ENCODE results near the gene TFIP11.

TFIP11 gene

DNA sequence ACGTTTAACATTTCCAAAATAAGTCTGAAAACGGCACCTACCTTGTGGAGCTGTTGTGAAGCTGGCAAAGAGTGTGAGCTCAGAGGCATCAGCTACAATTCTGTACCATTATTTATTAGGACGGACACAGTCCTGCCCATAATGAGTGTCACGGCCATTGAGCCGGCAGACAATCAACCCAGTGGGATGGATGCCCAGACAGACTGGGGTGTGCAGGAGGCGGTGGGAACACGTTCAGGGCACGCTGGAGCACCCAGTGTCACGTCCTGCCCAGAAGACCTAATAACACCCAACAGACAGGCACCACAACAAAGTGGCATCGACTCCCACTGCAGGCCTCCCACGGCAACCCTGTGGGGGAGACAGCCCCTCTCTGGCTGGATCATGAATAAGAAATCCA, 43.2 kb upstream of the TFIP11 start:
- no peaks in the 10 kb centered on the region for H3K36me3 ChIP-seq

DNA sequence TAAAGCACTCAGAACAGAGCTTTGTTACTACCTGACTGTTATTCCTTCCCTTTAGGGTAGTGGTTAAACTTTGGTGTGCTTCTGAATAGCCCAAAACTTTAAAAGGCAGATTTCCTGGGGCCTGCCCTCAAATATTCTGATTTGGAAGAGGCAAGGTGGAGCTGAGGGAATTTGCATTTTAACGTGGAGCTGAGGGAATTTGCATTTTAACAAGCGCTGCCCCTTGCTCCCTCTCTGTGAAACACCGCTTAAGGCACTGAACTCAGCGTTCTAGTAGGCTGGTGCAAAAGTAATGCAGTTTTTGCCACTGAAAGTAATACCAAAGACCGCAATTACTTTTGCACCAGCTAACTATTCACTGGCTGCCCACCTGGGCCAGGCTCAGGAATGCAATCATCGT, 42.7 kb upstream of the TFIP11 start:
- Histone ChIP-seq H3K36me3 (no peaks in the 10 kb centered on the region), H3K27me3 (no peaks in the 10 kb centered on the region), H3K4me3 (ENCODE audit: low read depth, low read length) (no peak overlapping the region), H3K4me1 (no peaks in the 10 kb centered on the region), H3K9me3 (no peaks in the 10 kb centered on the region)
- DNase-seq = no peak
- TF ChIP-seq, protein P1, sequence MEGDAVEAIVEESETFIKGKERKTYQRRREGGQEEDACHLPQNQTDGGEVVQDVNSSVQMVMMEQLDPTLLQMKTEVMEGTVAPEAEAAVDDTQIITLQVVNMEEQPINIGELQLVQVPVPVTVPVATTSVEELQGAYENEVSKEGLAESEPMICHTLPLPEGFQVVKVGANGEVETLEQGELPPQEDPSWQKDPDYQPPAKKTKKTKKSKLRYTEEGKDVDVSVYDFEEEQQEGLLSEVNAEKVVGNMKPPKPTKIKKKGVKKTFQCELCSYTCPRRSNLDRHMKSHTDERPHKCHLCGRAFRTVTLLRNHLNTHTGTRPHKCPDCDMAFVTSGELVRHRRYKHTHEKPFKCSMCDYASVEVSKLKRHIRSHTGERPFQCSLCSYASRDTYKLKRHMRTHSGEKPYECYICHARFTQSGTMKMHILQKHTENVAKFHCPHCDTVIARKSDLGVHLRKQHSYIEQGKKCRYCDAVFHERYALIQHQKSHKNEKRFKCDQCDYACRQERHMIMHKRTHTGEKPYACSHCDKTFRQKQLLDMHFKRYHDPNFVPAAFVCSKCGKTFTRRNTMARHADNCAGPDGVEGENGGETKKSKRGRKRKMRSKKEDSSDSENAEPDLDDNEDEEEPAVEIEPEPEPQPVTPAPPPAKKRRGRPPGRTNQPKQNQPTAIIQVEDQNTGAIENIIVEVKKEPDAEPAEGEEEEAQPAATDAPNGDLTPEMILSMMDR (IDR thresholded peaks at IDR 0.05; ENCODE audit: low read depth, low read length) = no peak

More for the DNA sequence above, 43.2 kb upstream of the TFIP11 start:
- no peak overlapping the region for H3K4me3 ChIP-seq (ENCODE audit: low read depth, low read length)
- H3K4me1 ChIP-seq = no peaks in the 10 kb centered on the region
- no peak for DNase-seq
- H3K27me3 ChIP-seq = no peaks in the 10 kb centered on the region
- TF ChIP-seq, protein P1 (IDR thresholded peaks at IDR 0.05; ENCODE audit: low read depth, low read length) = no peak
- no peaks in the 10 kb centered on the region for H3K9me3 ChIP-seq

DNA sequence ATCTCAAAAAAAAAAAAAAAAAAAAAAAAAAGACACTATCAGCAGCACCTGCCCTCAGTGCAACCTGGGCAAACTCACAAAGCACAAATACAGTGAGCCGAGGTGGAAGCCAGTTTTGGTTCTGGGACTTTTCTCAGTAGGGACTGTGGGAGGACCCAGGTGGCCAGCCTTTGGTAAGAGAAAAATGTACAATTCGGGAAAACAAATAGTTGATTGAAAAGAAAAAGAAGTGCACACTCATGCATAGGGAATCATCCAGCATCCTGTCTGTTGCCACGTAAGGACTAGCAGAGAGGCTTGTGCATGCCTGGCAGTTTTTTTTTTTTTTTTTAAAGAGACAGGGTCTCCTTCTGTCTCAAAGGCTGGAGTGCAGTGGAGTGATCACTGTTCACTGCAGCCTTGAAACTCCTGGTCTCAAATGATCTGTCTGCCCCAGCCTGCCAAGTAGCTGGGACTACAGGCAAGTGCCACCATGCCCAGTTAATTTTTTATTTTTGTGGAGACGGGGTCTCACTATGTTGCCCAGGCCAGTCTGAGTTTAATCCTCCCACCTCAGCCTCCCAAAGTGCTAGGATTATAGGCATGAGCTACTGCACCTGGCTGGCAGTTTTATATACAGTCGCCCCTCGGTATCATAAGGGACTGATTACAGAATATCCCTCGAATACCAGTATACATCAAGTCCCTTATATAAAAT, 40.9 kb upstream of the TFIP11 start:
- TF ChIP-seq, protein P1 (IDR thresholded peaks at IDR 0.05; ENCODE audit: low read depth, low read length) = no peak
- Histone ChIP-seq H3K36me3 (no peaks in the 10 kb centered on the region), H3K9me3 (no peaks in the 10 kb centered on the region), H3K27me3 (no peaks in the 10 kb centered on the region), H3K4me3 (ENCODE audit: low read depth, low read length) (no peak overlapping the region), H3K4me1 (no peaks in the 10 kb centered on the region)
- DNase-seq = no peak

DNA sequence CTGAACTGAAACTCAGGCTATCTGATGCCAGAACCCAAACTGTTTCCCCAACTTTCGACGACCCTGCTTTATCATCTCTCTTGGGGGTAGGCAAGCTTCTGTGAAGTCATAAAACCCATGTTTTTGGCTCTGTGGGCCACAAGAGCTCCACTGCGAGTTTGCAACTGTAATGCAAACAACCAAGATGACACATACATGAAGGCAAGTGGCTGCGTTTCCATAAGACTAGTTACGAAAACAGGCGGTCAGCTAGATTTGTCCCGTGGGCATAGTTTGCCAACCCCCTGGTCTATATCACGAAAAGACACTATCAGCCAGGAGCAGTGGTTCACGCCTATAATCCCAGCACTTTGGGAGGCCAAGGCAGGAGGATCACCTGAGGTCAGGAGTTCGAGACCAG, 40.2 kb upstream of the TFIP11 start:
- Histone ChIP-seq H3K36me3 (no peaks in the 10 kb centered on the region), H3K4me1 (no peaks in the 10 kb centered on the region), H3K4me3 (ENCODE audit: low read depth, low read length) (no peak overlapping the region), H3K27me3 (no peaks in the 10 kb centered on the region), H3K9me3 (no peaks in the 10 kb centered on the region)
- no peak for DNase-seq
- TF ChIP-seq, protein P1 (IDR thresholded peaks at IDR 0.05; ENCODE audit: low read depth, low read length) = no peak

DNA sequence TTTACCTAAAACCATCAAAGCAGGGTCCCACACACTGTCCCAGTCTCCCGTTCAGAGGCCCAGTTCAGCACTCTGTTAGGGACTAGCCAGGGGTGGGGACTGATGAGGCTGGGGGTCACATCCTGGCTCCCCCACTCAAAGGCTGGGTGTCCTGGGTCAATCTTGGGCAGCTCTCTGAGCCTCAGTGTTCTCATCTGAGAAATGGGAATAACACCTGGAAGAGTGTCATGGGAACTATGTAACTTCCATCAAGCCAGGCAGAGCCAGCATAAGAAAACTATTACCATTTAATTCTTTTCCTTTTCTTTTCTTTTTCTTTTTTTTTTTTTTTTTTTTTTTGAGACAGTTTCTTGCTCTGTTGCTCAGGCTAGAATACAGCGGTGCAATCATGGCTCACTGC, 39.3 kb upstream of the TFIP11 start:
- H3K27me3 ChIP-seq = no peaks in the 10 kb centered on the region
- H3K36me3 ChIP-seq = no peaks in the 10 kb centered on the region
- DNase-seq = no peak
- TF ChIP-seq, protein P1 (IDR thresholded peaks at IDR 0.05; ENCODE audit: low read depth, low read length) = no peak
- no peak overlapping the region for H3K4me3 ChIP-seq (ENCODE audit: low read depth, low read length)
- H3K9me3 ChIP-seq = no peaks in the 10 kb centered on the region
- no peaks in the 10 kb centered on the region for H3K4me1 ChIP-seq

DNA sequence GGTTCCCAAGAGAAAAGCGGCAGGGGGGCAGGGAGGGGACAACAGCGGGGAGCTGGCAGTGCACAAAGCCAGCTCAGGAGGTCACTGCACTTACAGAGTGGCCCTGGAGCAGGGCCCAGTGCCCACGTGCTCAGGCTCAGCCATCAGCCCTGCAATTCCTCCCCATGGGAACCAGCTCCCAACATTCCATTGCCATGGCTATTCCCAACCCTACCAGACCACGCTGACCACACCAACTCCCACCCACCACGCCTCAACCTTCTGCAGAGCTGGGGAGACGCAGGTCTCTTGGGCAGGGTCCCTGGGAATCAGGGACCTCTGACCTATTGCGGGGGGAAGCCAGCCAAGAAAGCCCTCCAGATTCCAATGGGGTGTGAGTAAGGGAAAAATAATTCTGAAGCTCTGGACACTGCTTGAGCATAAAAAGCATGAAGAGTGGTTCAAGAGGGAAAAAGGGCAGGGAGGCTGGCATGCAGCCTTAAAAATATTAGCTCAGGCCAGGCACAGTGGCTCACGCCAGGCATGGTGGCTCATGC, 38.3 kb upstream of the TFIP11 start:
- DNase-seq = no peak
- TF ChIP-seq, protein P1 (IDR thresholded peaks at IDR 0.05; ENCODE audit: low read depth, low read length) = no peak
- no peaks in the 10 kb centered on the region for H3K4me1 ChIP-seq
- no peak overlapping the region for H3K4me3 ChIP-seq (ENCODE audit: low read depth, low read length)
- H3K27me3 ChIP-seq = no peaks in the 10 kb centered on the region
- H3K36me3 ChIP-seq = no peaks in the 10 kb centered on the region
- no peaks in the 10 kb centered on the region for H3K9me3 ChIP-seq

All from BE2C (cell line).